IMR-90 (cell line): ENCODE data around the gene ARHGEF33. TPM values are rescaled to one million over a fixed set of nuclear protein-coding genes. Genes with fewer than 3 reads are reported as not detected.

Source experiments
- ATAC-seq: fragments of 200-7000 bp; cut with Tn5 transposase; 2 replicates; pipeline ENCODE4 v1.9.1; 2020; ENCODE audit warnings: low read depth, mild to moderate bottlenecking, moderate library complexity
- BruUV-seq: library from RNA; stranded (reverse); fragments of 400-500 nt; replicated peaks from 2 replicates; lab custom pipeline; 2021; lab: Mats Ljungman, UMichigan
- CTCF ChIA-PET: fragments of 300-600 bp; formaldehyde crosslinking; extraction: SDS; loops from one replicate; lab custom pipeline; 2021; ENCODE audit warnings: antibody characterized with exemption; lab: Yijun Ruan, JAX
- POLR2A ChIA-PET: fragments of 300-600 bp; sonication (Branson Sonifier 250); formaldehyde crosslinking; loops from one replicate; lab custom pipeline; 2022; ENCODE audit warnings: antibody characterized with exemption; ENCODE audit not compliant: unreplicated experiment; lab: Charles Lee
- DNase-seq: peaks from one replicate; pipeline ENCODE4 v3.0.0; 2013
- H2AFZ ChIP-seq: replicated peaks from 2 replicates; pipeline ENCODE3; 2013; ENCODE audit warnings: low read length, mild to moderate bottlenecking; ENCODE audit not compliant: poor library complexity
- H2AK5ac ChIP-seq: 2 replicates; pipeline ENCODE4 v1.6.1; 2013; ENCODE audit warnings: low read depth, low read length, inconsistent platforms
- H2AK9ac ChIP-seq: replicated peaks from 2 replicates; pipeline ENCODE3; 2013; ENCODE audit warnings: mild to moderate bottlenecking, low read depth, low read length, moderate library complexity; ENCODE audit not compliant: poor library complexity
- H2BK120ac ChIP-seq: 2 replicates; pipeline ENCODE4 v1.6.1; 2013; ENCODE audit warnings: low read depth, low read length, inconsistent platforms
- H2BK15ac ChIP-seq: 3 replicates; pipeline ENCODE4 v1.6.1; 2013; ENCODE audit warnings: low read depth, low read length, inconsistent platforms
- H2BK20ac ChIP-seq: 2 replicates; pipeline ENCODE4 v1.6.1; 2013; ENCODE audit warnings: low read depth, mild to moderate bottlenecking, inconsistent platforms, low read length, moderate library complexity
- H2BK5ac ChIP-seq: 2 replicates; pipeline ENCODE4 v1.6.1; 2013; ENCODE audit warnings: mild to moderate bottlenecking, low read depth, low read length, inconsistent platforms; ENCODE audit not compliant: poor library complexity, severe bottlenecking
- H3K14ac ChIP-seq: replicated peaks from 2 replicates; pipeline ENCODE4 v1.6.1; 2013; ENCODE audit warnings: low read depth, low read length, inconsistent platforms
- H3K18ac ChIP-seq: 2 replicates; pipeline ENCODE4 v1.6.1; 2013; ENCODE audit warnings: low read depth, low read length, control low read depth
- H3K23ac ChIP-seq: 2 replicates; pipeline ENCODE4 v1.6.1; 2013; ENCODE audit warnings: low read depth, low read length, inconsistent platforms
- H3K27ac ChIP-seq: 2 replicates; pipeline ENCODE4 v1.5.1; 2013; ENCODE audit warnings: mild to moderate bottlenecking, control low read depth, low read length; ENCODE audit not compliant: insufficient read depth
- H3K27me3 ChIP-seq: 2 replicates; pipeline ENCODE4 v1.6.1; 2013; ENCODE audit warnings: low read length; ENCODE audit not compliant: control insufficient read depth, insufficient read depth
- H3K36me3 ChIP-seq: 2 replicates; pipeline ENCODE4 v1.6.1; 2013; ENCODE audit warnings: low read length, mixed read lengths; ENCODE audit not compliant: control insufficient read depth, insufficient read depth
- H3K4ac ChIP-seq: 2 replicates; pipeline ENCODE4 v1.6.1; 2013; ENCODE audit warnings: low read depth, low read length, inconsistent platforms
- H3K4me1 ChIP-seq: 2 replicates; pipeline ENCODE4 v1.6.1; 2013; ENCODE audit warnings: low read length, mixed read lengths; ENCODE audit not compliant: control insufficient read depth, insufficient read depth
- H3K4me2 ChIP-seq: 2 replicates; pipeline ENCODE4 v1.6.1; 2013; ENCODE audit warnings: low read depth, mild to moderate bottlenecking, control low read depth, low read length, moderate library complexity
- H3K4me3 ChIP-seq: 2 replicates; pipeline ENCODE4 v1.5.1; 2013; ENCODE audit warnings: low read depth, mild to moderate bottlenecking, control low read depth, low read length, moderate library complexity; ENCODE audit not compliant: insufficient read depth
- H3K56ac ChIP-seq: 2 replicates; pipeline ENCODE4 v1.6.1; 2013; ENCODE audit warnings: low read length, inconsistent platforms; ENCODE audit not compliant: insufficient read depth; ENCODE audit errors: extremely low read depth
- H3K79me1 ChIP-seq, 2 experiments: 2 replicates each; pipeline ENCODE4 v1.6.1; 2013; ENCODE audit warnings: low read length in 2 of 2, inconsistent platforms in 1 of 2, low read depth in 1 of 2
- H3K9ac ChIP-seq: 2 replicates; pipeline ENCODE4 v1.6.1; 2013; ENCODE audit warnings: low read depth, low read length, control low read depth
- H3K9me1 ChIP-seq: 2 replicates; pipeline ENCODE4 v1.6.1; 2013; ENCODE audit warnings: low read length, inconsistent platforms; ENCODE audit not compliant: insufficient read depth
- H3K9me3 ChIP-seq: 2 replicates; pipeline ENCODE4 v1.6.1; 2013; ENCODE audit warnings: low read length; ENCODE audit not compliant: control insufficient read depth, insufficient read depth
- H4K20me1 ChIP-seq: 2 replicates; pipeline ENCODE4 v1.6.1; 2013; ENCODE audit warnings: low read length, inconsistent platforms; ENCODE audit not compliant: insufficient read depth
- H4K5ac ChIP-seq: 2 replicates; pipeline ENCODE4 v1.6.1; 2013; ENCODE audit warnings: mild to moderate bottlenecking, low read depth, low read length, control low read depth
- H4K8ac ChIP-seq, 2 experiments: 2 replicates each; pipeline ENCODE4 v1.6.1; 2013; ENCODE audit warnings: low read depth in 2 of 2, low read length in 2 of 2, control low read depth in 1 of 2, inconsistent platforms in 1 of 2
- H4K91ac ChIP-seq: 2 replicates; pipeline ENCODE4 v1.6.1; 2013; ENCODE audit warnings: low read depth, low read length, inconsistent platforms; ENCODE audit not compliant: insufficient read depth
- CEBPB ChIP-seq: IDR thresholded peaks from 2 replicates; pipeline ENCODE4 v1.6.1; 2012; ENCODE audit warnings: low read depth, low read length, improper control_type of control experiment
- CHD1 ChIP-seq: IDR thresholded peaks from 2 replicates; pipeline ENCODE4 v1.6.1; 2012; ENCODE audit warnings: low read depth, low read length, improper control_type of control experiment
- ELK1 ChIP-seq: fragments of 150-350 bp; IDR thresholded peaks from 2 replicates; pipeline ENCODE4 v1.6.1; 2016; ENCODE audit warnings: low read depth, mild to moderate bottlenecking, low read length, moderate library complexity, borderline replicate concordance
- FOS ChIP-seq: fragments of 150-350 bp; IDR thresholded peaks from 2 replicates; pipeline ENCODE4 v1.6.1; 2016; ENCODE audit warnings: low read depth, low read length
- MAFK ChIP-seq: IDR thresholded peaks from 2 replicates; pipeline ENCODE4 v1.6.1; 2012; ENCODE audit warnings: low read depth, low read length, improper control_type of control experiment
- MAZ ChIP-seq: IDR thresholded peaks from 2 replicates; pipeline ENCODE4 v1.6.1; 2012; ENCODE audit warnings: low read depth, mild to moderate bottlenecking, low read length, improper control_type of control experiment, moderate library complexity, borderline replicate concordance
- MXI1 ChIP-seq: IDR thresholded peaks from 2 replicates; pipeline ENCODE4 v1.6.1; 2012; ENCODE audit warnings: low read depth, mild to moderate bottlenecking, low read length, moderate library complexity, borderline replicate concordance
- NFE2L2 ChIP-seq: fragments of 150-350 bp; IDR thresholded peaks from 2 replicates; pipeline ENCODE4 v1.6.1; 2016; ENCODE audit warnings: low read depth, mild to moderate bottlenecking, low read length
- POLR2A ChIP-seq: IDR thresholded peaks from 2 replicates; pipeline ENCODE4 v1.6.1; 2012; ENCODE audit warnings: mild to moderate bottlenecking, low read depth, low read length
- RAD21 ChIP-seq: IDR thresholded peaks from 2 replicates; pipeline ENCODE4 v1.6.1; 2012; ENCODE audit warnings: low read length, improper control_type of control experiment
- SMC3 ChIP-seq: fragments of 150-350 bp; IDR thresholded peaks from 2 replicates; pipeline ENCODE4 v1.6.1; 2016; ENCODE audit warnings: low read depth, mild to moderate bottlenecking, antibody characterized with exemption, low read length, moderate library complexity
- whole genome bisulfite sequencing, 2 experiments: methylation state at CpG; one replicate each; pipeline versions ENCODE4 v1.1.5 to v1.1.7; 2013; ENCODE audit warnings: missing lambda C conversion rate in 2 of 2; ENCODE audit not compliant: insufficient read length in 1 of 2; ENCODE audit errors: extremely low coverage in 2 of 2; 5-methylcytosine and 5-hydroxymethylcytosine counted together
- dilution Hi-C: fragments of 300-500 bp; cut with HindIII; formaldehyde crosslinking; loops from one replicate; pipeline ENCODE4 v1.14.3; 2018; ENCODE audit warnings: low sequenced_read_pairs; ENCODE audit not compliant: unreplicated experiment
- in situ Hi-C: fragments of 300-500 bp; cut with MboI; formaldehyde crosslinking; loops from 3 replicates; pipeline ENCODE4 v1.14.3; 2019; ENCODE audit warnings: low sequenced_read_pairs, inconsistent platforms, mixed read lengths
- intact Hi-C: fragments of 100-400 bp; cut with micrococcal nuclease; formaldehyde crosslinking; loops from 2 replicates; pipeline ENCODE4 v1.10.0; 2022
- polyA plus RNA-seq, 3 experiments: library from polyadenylated mRNA; depleted of rRNA; stranded (reverse); fragments of >200 nt; gene quantifications; 2 replicates each; pipeline ENCODE4 v1.2.3, GENCODE V29; 2012; ENCODE audit warnings: low replicate concordance in 1 of 3
- total RNA-seq: library from RNA; depleted of rRNA; stranded (reverse); fragments of >200 nt; gene quantifications from 2 replicates; pipeline ENCODE4 v1.2.3, GENCODE V29; 2012
- TF ChIP-seq, protein P1 (sequence below): conservative IDR thresholded peaks from 2 replicates; pipeline ENCODE4 v1.5.1; 2012; ENCODE audit warnings: mild to moderate bottlenecking, low read depth, low read length, improper control_type of control experiment
- TF ChIP-seq, protein P2 (sequence below): fragments of 150-350 bp; IDR thresholded peaks from 2 replicates; pipeline ENCODE4 v1.6.1; 2017; ENCODE audit warnings: mild to moderate bottlenecking, antibody characterized with exemption, low read length, low read depth

The ARHGEF33 gene
- total and polyA plus RNA-seq, 2 of the 4 experiments (the other 2 are of a cell fraction), result 0.18 to 0.21 TPM

DNA sequence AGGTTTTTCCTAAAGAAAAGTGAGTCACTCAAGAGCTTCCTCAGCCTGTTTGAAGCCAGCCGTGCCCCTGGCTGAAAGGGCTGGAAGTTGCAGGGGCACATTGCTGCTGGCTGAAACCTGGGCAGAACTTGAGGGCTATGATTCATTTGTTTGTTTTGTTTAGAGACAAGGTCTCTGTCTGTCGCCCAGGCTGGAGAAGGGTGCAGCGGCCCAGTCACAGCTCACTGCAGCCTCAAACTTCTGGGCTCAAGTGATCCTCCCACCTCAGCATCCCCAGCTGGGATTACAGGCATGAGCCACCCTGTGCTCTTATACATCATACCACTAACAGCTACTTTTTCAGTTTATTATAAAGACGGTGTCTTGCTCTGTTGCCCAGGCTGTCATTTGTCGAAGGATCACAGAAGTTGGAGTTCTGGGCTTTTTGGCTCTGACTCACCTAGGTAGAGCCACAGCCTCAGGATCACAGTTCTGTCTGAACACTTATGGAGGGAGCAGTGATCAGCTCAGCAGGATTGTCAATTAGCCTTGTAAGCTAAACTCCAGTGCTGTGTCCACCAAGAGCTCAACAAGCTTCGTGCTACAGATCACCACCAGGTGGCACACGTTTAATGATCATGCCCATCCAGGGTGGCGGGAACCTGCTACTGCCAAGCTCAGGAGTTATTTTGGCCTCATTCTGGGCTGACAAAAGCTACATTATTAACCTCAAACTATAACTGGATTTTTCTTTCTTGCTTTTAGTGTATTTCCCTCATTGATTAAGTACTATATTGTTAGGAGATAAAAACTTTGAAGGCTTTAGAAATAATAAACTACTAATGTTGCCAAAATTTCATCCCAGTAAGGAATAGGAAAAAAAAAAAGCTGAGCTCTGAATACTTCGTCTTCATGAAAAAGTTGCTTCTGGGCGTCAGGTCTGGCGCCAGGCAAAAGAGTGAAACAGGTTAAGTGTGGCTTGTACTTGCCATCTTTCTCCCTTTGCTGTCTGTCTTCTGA is 57.9 kb downstream of the ARHGEF33 start:
- no peak overlapping the region for H3K27ac ChIP-seq
- peak; percentile 52; the same call in 1 of the 2 replicates for TF ChIP-seq SMC3
- no peak for TF ChIP-seq ELK1
- TF ChIP-seq CHD1, result no peak
- peak; percentile 60 for TF ChIP-seq RAD21
- TF ChIP-seq FOS, result peak; percentile 26; the same call in 1 of the 2 replicates
- TF ChIP-seq MAFK, result no peak
- no peak for TF ChIP-seq POLR2A
- TF ChIP-seq CEBPB, result no peak
- TF ChIP-seq, protein P1, sequence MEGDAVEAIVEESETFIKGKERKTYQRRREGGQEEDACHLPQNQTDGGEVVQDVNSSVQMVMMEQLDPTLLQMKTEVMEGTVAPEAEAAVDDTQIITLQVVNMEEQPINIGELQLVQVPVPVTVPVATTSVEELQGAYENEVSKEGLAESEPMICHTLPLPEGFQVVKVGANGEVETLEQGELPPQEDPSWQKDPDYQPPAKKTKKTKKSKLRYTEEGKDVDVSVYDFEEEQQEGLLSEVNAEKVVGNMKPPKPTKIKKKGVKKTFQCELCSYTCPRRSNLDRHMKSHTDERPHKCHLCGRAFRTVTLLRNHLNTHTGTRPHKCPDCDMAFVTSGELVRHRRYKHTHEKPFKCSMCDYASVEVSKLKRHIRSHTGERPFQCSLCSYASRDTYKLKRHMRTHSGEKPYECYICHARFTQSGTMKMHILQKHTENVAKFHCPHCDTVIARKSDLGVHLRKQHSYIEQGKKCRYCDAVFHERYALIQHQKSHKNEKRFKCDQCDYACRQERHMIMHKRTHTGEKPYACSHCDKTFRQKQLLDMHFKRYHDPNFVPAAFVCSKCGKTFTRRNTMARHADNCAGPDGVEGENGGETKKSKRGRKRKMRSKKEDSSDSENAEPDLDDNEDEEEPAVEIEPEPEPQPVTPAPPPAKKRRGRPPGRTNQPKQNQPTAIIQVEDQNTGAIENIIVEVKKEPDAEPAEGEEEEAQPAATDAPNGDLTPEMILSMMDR, result peak; percentile 61
- TF ChIP-seq, protein P2, sequence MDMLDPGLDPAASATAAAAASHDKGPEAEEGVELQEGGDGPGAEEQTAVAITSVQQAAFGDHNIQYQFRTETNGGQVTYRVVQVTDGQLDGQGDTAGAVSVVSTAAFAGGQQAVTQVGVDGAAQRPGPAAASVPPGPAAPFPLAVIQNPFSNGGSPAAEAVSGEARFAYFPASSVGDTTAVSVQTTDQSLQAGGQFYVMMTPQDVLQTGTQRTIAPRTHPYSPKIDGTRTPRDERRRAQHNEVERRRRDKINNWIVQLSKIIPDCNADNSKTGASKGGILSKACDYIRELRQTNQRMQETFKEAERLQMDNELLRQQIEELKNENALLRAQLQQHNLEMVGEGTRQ, result no peak
- TF ChIP-seq MAZ, result no peak
- TF ChIP-seq NFE2L2, result no peak
- no peak for TF ChIP-seq MXI1

More for the DNA sequence above, 57.9 kb downstream of the ARHGEF33 start:
- H2BK5ac ChIP-seq, result no peak overlapping the region
- H3K79me1 ChIP-seq, result no peaks in the 10 kb centered on the region
- no peak overlapping the region for H3K23ac ChIP-seq
- H3K18ac ChIP-seq, result no peak overlapping the region
- H2AFZ ChIP-seq, result peak overlapping the region; percentile 49
- no peak overlapping the region for H2AK9ac ChIP-seq
- BruUV-seq, result no TSS peak
- H2AK5ac ChIP-seq, result no peak overlapping the region
- H3K14ac ChIP-seq, result no peak overlapping the region
- ChIA-PET POLR2A (no interaction called here), CTCF (interaction anchor here (0.6 to 2.7 kb wide), 22 partner anchors 8 to 1483 kb away, joined by 3 to 28 read pairs (median 4); no protein-coding TSS in a partner anchor)
- H3K9me3 ChIP-seq, result no peaks in the 10 kb centered on the region
- dilution Hi-C loops (no loop called here), intact Hi-C loops (loop anchor here (1.0 kb wide), 1 partner anchor 282 kb away; no protein-coding TSS in a partner anchor), in situ Hi-C loops (loop anchor here (10.0 kb wide), 1 partner anchor 277 kb away; no protein-coding TSS in a partner anchor)
- no peaks in the 10 kb centered on the region; the same call in 1 of the 2 replicates for H3K27me3 ChIP-seq
- WGBS, 2 experiments, result 56% methylated on average over 3 of the region's 11 CpGs; no CpG with 5 or more reads in 1 of the 2 experiments
- no peak overlapping the region for H3K4me3 ChIP-seq
- peak; percentile 89 for ATAC-seq
- H2BK120ac ChIP-seq, result no peak overlapping the region
- no peaks in the 10 kb centered on the region for H3K9me1 ChIP-seq
- H3K4ac ChIP-seq, result no peak overlapping the region
- no peaks in the 10 kb centered on the region for H3K36me3 ChIP-seq
- no peak overlapping the region for H4K8ac ChIP-seq
- no peak overlapping the region for H2BK20ac ChIP-seq
- no peak overlapping the region for H3K56ac ChIP-seq
- H3K9ac ChIP-seq, result no peak overlapping the region
- 0 out of 2 replicates have a peak, but pooled peaks cover 4% of the 10 kb centered on the region for H4K20me1 ChIP-seq
- no peak overlapping the region for H2BK15ac ChIP-seq
- H4K5ac ChIP-seq, result no peak overlapping the region
- no peak overlapping the region for H4K91ac ChIP-seq
- no peak overlapping the region for H3K4me2 ChIP-seq
- 0 out of 2 replicates have a peak, but pooled peaks cover 2% of the 10 kb centered on the region for H3K4me1 ChIP-seq
- DNase-seq, result peak; percentile 75
